HG02642 (cell line): Measurements from ENCODE around the gene RAPGEF1.
A peak's percentile ranks its signal among the peaks of the same experiment; 100 is the strongest.
"Not testable (repeated sequence)": the region's sequence is repeated elsewhere in the genome, so short reads cannot be mapped to it uniquely, and the experiment has no call there.

Experiments used
- ATAC-seq: cut with Tn5 transposase; IDR thresholded peaks from one replicate; pipeline ENCODE4 v1.9.1; 2021; ENCODE audit warnings: mild to moderate bottlenecking; ENCODE audit not compliant: unreplicated experiment, poor library complexity

The RAPGEF1 gene

GRCh38 chr9:131739959-131740648 is at the start of gene RAPGEF1:
Gene RAPGEF1, minus strand, starts transcription at chr9:131740076. Its CDS starts 246 bp downstream, at chr9:131739830.
- peak; percentile 56 for ATAC-seq

- ATAC-seq, result no peak
These were observed 49.0 kb upstream of the RAPGEF1 start for GRCh38 chr9:131788851-131789250.

GRCh38 chr9:131787838-131788237 is 48.0 kb upstream of the RAPGEF1 start:
- ATAC-seq, result no peak

- ATAC-seq, result no peak
These were observed 45.0 kb upstream of the RAPGEF1 start for GRCh38 chr9:131784748-131785501.

- no peak for ATAC-seq
These were observed 41.2 kb upstream of the RAPGEF1 start for GRCh38 chr9:131781069-131781468.

GRCh38 chr9:131776473-131776872 is 36.6 kb upstream of the RAPGEF1 start:
- ATAC-seq, result no peak

- no peak for ATAC-seq
These were observed 36.2 kb upstream of the RAPGEF1 start for GRCh38 chr9:131776036-131776435.

- no peak for ATAC-seq
These were observed 34.8 kb upstream of the RAPGEF1 start for GRCh38 chr9:131774636-131775035.

- ATAC-seq, result no peak
These were observed 34.1 kb upstream of the RAPGEF1 start for GRCh38 chr9:131773911-131774379.

GRCh38 chr9:131772940-131773339 is 33.1 kb upstream of the RAPGEF1 start:
- ATAC-seq, result no peak

GRCh38 chr9:131771646-131772045 is 31.8 kb upstream of the RAPGEF1 start:
- no peak for ATAC-seq

GRCh38 chr9:131769361-131769760 is 29.5 kb upstream of the RAPGEF1 start:
- no peak for ATAC-seq

GRCh38 chr9:131764568-131764967 is 24.7 kb upstream of the RAPGEF1 start:
- no peak for ATAC-seq

- ATAC-seq, result peak; percentile 75
These were observed 22.6 kb upstream of the RAPGEF1 start for GRCh38 chr9:131762356-131762932.

- no peak for ATAC-seq
These were observed 19.3 kb upstream of the RAPGEF1 start for GRCh38 chr9:131759017-131759647.

- ATAC-seq, result no peak
These were observed 17.7 kb upstream of the RAPGEF1 start for GRCh38 chr9:131757549-131757948.

- peak; percentile 69 for ATAC-seq
These were observed 15.8 kb upstream of the RAPGEF1 start for GRCh38 chr9:131755541-131756198.

- ATAC-seq, result no peak
These were observed 15.0 kb upstream of the RAPGEF1 start for GRCh38 chr9:131754846-131755245.

GRCh38 chr9:131753751-131754150 is 13.9 kb upstream of the RAPGEF1 start:
- ATAC-seq, result not testable (repeated sequence)

GRCh38 chr9:131752231-131752884 is 12.5 kb upstream of the RAPGEF1 start:
- ATAC-seq, result no peak
